LNCAP (cell line): ENCODE results near the gene EWSR1.

Experiments
- CTCF ChIP-seq: fragments of 450-650 bp; IDR thresholded peaks from 2 replicates; pipeline ENCODE4 v1.5.1; 2017; ENCODE audit warnings: mild to moderate bottlenecking

EWSR1 gene

GRCh38 chr22:29267858-29268510 is at the start of gene EWSR1, which contains the start of gene RHBDD3:
Gene EWSR1, plus strand, starts transcription at chr22:29268268. Its CDS starts 69 bp downstream, at chr22:29268337.
Gene RHBDD3, minus strand, starts transcription at chr22:29267981. Its CDS starts 2,355 bp downstream, at chr22:29265626.
- no peak for TF ChIP-seq CTCF

- TF ChIP-seq CTCF, result no peak
These were observed 49.2 kb upstream of the EWSR1 start for GRCh38 chr22:29218758-29219408.

- TF ChIP-seq CTCF, result no peak
These were observed 48.0 kb upstream of the EWSR1 start for GRCh38 chr22:29219881-29220670.

- no peak for TF ChIP-seq CTCF
These were observed 43.8 kb upstream of the EWSR1 start for GRCh38 chr22:29224121-29224858.

- TF ChIP-seq CTCF, result no peak
These were observed 43.1 kb upstream of the EWSR1 start for GRCh38 chr22:29224859-29225410.

GRCh38 chr22:29225422-29226090 is 42.5 kb upstream of the EWSR1 start:
- TF ChIP-seq CTCF, result no peak
